GM18867 (cell line): ENCODE results near the gene PTK7.
A peak's percentile ranks its signal among the peaks of the same experiment; 100 is the strongest.

Experiments used
- ATAC-seq: cut with Tn5 transposase; IDR thresholded peaks from one replicate; pipeline ENCODE4 v1.9.1; 2021; ENCODE audit warnings: mild to moderate bottlenecking, moderate library complexity; ENCODE audit not compliant: unreplicated experiment

The PTK7 gene

GRCh38 chr6:43142101-43142500, 66.0 kb downstream of the PTK7 start:
- ATAC-seq: no peak

- ATAC-seq: peak; percentile 40
These were observed 67.4 kb downstream of the PTK7 start for GRCh38 chr6:43143235-43144128.

GRCh38 chr6:43144879-43145278, 68.8 kb downstream of the PTK7 start:
- ATAC-seq: no peak

GRCh38 chr6:43146261-43146660, 70.1 kb downstream of the PTK7 start:
- no peak for ATAC-seq

GRCh38 chr6:43146709-43147688, 70.9 kb downstream of the PTK7 start:
- ATAC-seq: no peak

GRCh38 chr6:43147691-43148477, 71.8 kb downstream of the PTK7 start:
- ATAC-seq: no peak

- ATAC-seq: no peak
These were observed 73.2 kb downstream of the PTK7 start for GRCh38 chr6:43149265-43149664.

- ATAC-seq: no peak
These were observed 74.1 kb downstream of the PTK7 start for GRCh38 chr6:43150051-43150751.

- ATAC-seq: no peak
These were observed 83.5 kb downstream of the PTK7 start for GRCh38 chr6:43159599-43159998.

- no peak for ATAC-seq
These were observed 87.8 kb downstream of the PTK7 start for GRCh38 chr6:43163899-43164298.

- ATAC-seq: no peak
These were observed 94.4 kb downstream of the PTK7 start for GRCh38 chr6:43170417-43170930.

- peak; percentile 54 for ATAC-seq
These were observed 95.0 kb downstream of the PTK7 start, which contains the start of gene SRF for GRCh38 chr6:43170931-43171706. SRF (plus strand) TSS chr6:43171269; CDS start chr6:43171657, 388 bp downstream.

- no peak for ATAC-seq
These were observed 95.6 kb downstream of the PTK7 start for GRCh38 chr6:43171707-43172103.

GRCh38 chr6:43172104-43173007, 96.2 kb downstream of the PTK7 start:
- ATAC-seq: no peak

- no peak for ATAC-seq
These were observed 97.6 kb downstream of the PTK7 start for GRCh38 chr6:43173591-43174262.

GRCh38 chr6:43174263-43175112, 98.4 kb downstream of the PTK7 start:
- ATAC-seq: peak; percentile 66
